ENCODE data around the gene ARHGEF16. TPM values are rescaled to one million over a fixed set of nuclear protein-coding genes. Genes with fewer than 3 reads are reported as not detected.

The ARHGEF16 gene
- total RNA-seq, 2 experiments from 2014 or later, result not detected

DNA sequence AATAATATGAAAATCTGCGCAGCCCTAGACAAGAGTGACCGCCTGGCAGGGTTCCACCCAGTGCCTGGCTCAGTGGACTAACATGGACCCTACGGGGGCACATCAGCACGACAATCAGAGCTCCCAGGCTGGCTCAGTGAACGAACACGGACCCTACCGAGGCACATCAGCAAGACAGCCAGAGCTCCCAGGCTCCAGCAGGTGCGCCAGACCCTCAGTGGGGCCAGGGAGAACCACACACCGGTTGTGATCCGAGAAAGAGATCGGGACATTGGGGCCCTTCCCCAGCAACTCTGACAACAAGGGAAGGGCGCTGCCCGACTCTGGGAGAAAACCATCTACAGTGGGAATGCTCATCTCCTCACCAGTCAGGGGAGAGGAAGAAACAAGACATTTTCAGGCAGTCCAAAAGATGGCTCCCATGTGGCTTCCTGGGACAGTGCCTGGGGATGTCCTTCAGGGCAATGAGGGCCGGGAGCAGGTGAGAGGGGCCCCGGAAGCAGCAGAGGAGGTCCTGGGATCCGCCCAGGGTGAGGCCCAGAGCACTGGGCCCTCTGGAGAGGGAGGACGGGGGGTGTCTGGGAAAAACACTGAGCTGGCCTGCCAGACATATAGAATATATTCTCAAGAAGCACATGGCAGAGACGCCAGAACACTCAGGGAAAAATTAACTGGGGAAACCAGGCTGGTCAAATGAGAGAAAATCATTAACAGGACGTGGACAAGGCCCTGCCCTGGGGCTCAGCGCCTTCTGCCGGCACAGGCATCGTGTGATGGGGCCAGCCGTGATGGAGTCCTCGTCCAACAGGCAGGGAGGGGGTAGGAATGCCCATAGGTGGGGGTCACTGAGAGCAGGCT is 4.8 kb downstream of the ARHGEF16 start:
- Mint-ChIP-seq H3K27ac (no peak overlapping the region), H3K27me3 (peaks cover 9% of the 10 kb centered on the region), H3K36me3 (ENCODE audit: low read depth) (no peaks in the 10 kb centered on the region), H3K9me3 (no peaks in the 10 kb centered on the region), H3K4me3 (no peak overlapping the region), H3K4me1 (peaks cover 7% of the 10 kb centered on the region)
- ChIA-PET CTCF (no interaction called here), POLR2A (no interaction called here)
- DNase-seq, result no peak

DNA sequence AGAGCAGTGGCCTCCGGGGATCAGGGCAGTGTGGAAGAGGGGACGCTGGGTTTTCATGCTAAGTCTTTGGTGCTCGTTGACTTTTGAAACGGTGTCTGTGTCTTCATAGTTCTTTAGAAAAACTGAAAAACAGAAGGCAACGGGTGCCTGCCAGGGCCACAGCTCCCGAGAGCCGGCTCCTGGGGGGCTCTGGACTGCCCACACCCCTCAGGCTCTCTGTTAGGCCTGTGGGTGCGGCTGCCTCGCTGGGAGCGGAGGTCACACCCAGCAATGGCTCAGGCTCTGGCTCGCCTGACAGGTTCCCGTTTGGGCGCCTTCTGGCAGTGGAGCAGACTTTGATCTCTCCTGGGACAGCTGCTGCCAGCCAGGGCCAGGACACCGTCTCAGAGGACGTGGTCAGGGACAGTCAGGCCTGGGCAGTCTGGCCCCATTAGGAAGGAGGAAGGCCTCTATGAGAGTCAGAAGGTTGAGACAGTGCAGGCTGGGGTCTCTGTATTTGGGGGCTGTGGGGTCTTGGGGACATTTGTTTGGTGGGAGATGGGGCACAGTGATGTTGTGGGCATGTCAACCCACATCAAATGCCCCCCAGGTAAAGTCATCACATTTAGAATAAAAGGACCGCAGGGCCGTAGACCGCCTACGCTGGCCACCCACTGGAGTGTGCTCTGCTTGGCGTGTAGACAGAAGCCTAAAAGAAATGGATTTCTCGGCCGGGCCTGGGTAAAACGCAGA is 5.6 kb downstream of the ARHGEF16 start:
- Mint-ChIP-seq H3K27ac (no peak overlapping the region), H3K36me3 (ENCODE audit: low read depth) (no peaks in the 10 kb centered on the region), H3K27me3 (peaks cover 7% of the 10 kb centered on the region), H3K4me3 (no peak overlapping the region), H3K9me3 (no peaks in the 10 kb centered on the region), H3K4me1 (peaks cover 4% of the 10 kb centered on the region)
- CTCF ChIA-PET, result no interaction called here
- no peak for DNase-seq
- POLR2A ChIA-PET, result no interaction called here

DNA sequence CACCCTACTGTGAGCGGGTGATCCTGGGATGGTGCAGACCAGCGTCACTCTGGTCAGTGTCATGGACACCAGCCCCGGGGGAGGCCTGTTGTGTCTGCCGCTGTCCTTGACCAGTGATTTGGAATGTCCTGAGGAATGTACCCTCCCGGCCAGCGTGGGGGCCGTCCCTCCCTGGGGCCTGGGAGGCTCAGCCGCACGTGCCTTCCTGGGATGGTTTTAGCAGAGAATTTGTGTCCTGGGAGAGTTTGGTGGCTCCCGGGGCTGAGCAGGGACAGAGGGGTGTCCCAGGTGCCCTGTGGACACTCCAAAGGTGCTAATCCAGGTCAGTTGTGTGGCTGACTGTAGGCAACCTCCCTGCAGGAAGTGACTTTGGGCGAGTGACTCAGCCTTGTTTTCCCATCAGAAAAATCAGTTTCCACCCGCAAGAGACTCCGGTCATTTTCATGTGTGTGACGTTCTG is 6.2 kb downstream of the ARHGEF16 start:
- H3K36me3 Mint-ChIP-seq (ENCODE audit: low read depth), result no peaks in the 10 kb centered on the region
- H3K4me3 Mint-ChIP-seq, result no peak overlapping the region
- H3K9me3 Mint-ChIP-seq, result no peaks in the 10 kb centered on the region
- CTCF ChIA-PET, result no interaction called here
- H3K27ac Mint-ChIP-seq, result no peak overlapping the region
- H3K4me1 Mint-ChIP-seq, result no peaks in the 10 kb centered on the region
- peaks cover under 1% of the 10 kb centered on the region for H3K27me3 Mint-ChIP-seq
- no peak for DNase-seq
- POLR2A ChIA-PET, result no interaction called here

DNA sequence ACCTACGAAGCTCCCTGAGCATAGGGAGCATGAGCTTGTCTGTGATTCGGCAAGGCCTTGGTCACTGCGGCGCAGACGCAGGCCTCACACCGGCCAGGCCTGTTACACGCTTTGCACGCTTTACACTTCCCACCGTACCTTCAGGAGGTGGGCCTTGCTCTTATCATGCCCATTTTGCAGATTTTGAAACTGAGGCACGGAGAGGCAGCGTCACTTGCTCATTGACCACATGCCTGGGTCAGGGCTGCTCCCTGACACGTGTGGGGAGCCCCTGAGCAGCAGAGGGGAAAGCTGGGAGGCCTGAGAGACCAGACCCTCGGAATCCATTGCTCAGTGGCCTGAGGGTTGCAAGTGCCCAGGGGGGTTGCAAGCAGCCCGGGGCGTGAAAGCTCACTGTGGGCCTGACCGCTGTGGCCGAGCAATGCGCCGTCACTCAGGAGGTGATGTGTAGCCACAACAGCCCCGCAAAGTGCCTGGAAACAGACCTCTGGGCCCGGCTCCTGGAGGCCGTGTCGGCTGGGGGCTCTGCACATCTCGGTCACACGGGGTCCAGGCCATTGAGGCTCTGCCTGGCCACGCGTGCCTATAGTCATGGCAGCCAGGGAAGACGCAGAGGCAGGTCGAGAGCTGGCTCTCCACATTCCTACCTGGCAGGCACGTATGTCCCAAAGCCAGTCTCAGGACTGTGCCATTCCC is 6.9 kb downstream of the ARHGEF16 start:
- Mint-ChIP-seq H3K27me3 (no peaks in the 10 kb centered on the region), H3K4me3 (no peak overlapping the region), H3K4me1 (no peaks in the 10 kb centered on the region), H3K36me3 (ENCODE audit: low read depth) (no peaks in the 10 kb centered on the region), H3K27ac (no peak overlapping the region), H3K9me3 (no peaks in the 10 kb centered on the region)
- CTCF ChIA-PET, result no interaction called here
- POLR2A ChIA-PET, result no interaction called here
- DNase-seq, result no peak

DNA sequence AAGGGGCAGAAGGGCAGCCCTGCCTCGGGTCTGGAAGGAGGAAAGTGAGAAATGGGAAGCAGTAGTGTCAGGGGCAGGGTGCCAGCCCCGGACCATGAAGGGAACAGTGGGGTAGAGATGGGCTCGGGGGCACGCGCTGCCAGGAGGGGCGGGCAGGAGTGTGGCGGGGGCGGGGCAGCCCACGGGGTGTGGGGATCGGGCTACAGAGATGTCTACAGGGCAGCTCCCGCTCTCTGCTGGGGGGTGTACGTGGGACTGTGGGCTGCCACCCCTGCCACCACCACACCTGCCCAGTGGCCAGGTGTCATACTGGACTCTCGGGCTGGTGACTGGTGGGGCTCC is 7.4 kb downstream of the ARHGEF16 start:
- CTCF ChIA-PET, result no interaction called here
- POLR2A ChIA-PET, result no interaction called here
- no peak overlapping the region for H3K4me3 Mint-ChIP-seq
- H3K27me3 Mint-ChIP-seq, result no peaks in the 10 kb centered on the region
- no peak overlapping the region for H3K27ac Mint-ChIP-seq
- DNase-seq, result no peak
- no peaks in the 10 kb centered on the region for H3K9me3 Mint-ChIP-seq
- no peaks in the 10 kb centered on the region for H3K4me1 Mint-ChIP-seq
- no peaks in the 10 kb centered on the region for H3K36me3 Mint-ChIP-seq (ENCODE audit: low read depth)

DNA sequence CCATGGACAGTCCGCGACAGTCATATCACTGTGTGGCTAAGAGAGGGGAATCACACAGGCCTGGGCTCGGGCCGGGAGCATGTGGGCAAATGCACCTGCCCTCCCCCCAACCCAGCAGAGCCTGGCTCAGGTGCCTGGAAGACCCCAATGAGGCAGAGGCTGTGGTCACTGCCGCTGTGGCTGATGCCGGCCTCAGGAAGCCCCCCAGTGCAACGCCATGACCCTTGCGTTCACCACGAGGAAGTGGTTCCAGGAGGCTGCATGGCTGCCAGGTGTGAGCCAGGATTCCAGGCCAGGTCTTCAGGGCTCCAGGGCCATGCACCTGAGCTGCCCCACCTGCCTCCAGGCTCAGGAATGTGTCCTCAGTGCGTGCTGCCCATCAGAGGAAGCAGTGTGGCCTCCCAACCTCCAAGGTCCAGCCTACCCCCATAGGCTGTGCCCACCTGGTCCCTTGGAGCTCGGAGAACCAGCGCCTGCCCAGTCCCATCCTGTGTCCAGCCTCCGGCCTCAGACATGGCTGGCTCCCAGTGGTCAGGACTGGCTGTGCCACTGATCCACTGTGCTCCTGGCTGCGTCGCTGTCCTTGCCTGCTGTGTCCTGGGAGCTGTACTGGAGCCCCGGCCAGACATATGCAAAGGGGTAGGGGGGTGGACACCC is 8.0 kb downstream of the ARHGEF16 start:
- Mint-ChIP-seq H3K9me3 (no peaks in the 10 kb centered on the region), H3K4me3 (no peak overlapping the region), H3K4me1 (no peaks in the 10 kb centered on the region), H3K36me3 (ENCODE audit: low read depth) (no peaks in the 10 kb centered on the region), H3K27me3 (no peaks in the 10 kb centered on the region), H3K27ac (no peak overlapping the region)
- ChIA-PET POLR2A (no interaction called here), CTCF (no interaction called here)
- DNase-seq, result no peak

DNA sequence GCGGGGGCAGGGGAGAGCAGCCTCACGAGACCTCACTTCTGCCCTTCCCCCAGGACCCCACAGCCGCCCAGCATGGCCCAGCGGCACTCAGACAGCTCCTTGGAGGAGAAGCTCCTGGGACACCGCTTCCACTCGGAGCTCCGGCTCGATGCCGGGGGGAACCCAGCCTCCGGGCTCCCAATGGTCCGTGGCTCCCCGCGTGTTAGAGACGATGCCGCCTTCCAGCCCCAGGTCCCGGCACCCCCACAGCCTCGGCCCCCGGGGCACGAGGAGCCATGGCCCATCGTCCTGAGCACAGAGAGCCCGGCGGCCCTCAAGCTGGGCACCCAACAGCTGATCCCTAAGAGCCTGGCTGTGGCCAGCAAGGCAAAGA is 8.5 kb downstream of the ARHGEF16 start:
- Mint-ChIP-seq H3K9me3 (no peaks in the 10 kb centered on the region), H3K36me3 (ENCODE audit: low read depth) (no peaks in the 10 kb centered on the region), H3K27ac (no peak overlapping the region), H3K4me1 (no peaks in the 10 kb centered on the region), H3K27me3 (no peaks in the 10 kb centered on the region), H3K4me3 (no peak overlapping the region)
- ChIA-PET POLR2A (no interaction called here), CTCF (interaction anchor here (0.6 kb wide), 1 partner anchor 154 kb away, joined by 3 read pairs; no protein-coding TSS in a partner anchor)
- DNase-seq, result no peak

DNA sequence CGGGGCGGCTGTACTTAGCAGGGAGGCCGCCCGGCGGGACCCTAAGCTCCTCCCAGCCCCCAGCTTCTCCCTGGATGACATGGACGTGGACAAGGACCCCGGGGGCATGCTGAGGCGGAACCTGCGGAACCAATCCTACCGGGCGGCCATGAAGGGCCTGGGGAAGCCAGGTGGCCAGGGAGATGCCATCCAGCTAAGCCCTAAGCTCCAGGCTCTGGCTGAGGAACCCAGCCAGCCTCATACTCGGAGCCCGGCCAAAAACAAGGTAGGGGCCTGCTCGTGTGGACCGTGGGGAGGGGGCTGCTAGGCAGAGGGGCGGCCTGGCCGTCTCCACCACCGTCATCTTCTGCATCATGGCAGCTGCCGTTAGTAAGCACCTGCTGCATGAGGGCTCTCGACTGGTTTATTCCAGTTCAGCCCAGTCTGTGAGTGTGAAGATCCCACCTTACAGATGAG is 9.0 kb downstream of the ARHGEF16 start:
- no peak overlapping the region for H3K4me3 Mint-ChIP-seq
- no peak for DNase-seq
- H3K9me3 Mint-ChIP-seq, result no peaks in the 10 kb centered on the region
- no peaks in the 10 kb centered on the region for H3K4me1 Mint-ChIP-seq
- POLR2A ChIA-PET, result no interaction called here
- no peaks in the 10 kb centered on the region for H3K36me3 Mint-ChIP-seq (ENCODE audit: low read depth)
- CTCF ChIA-PET, result interaction anchor here (0.6 kb wide), 1 partner anchor 154 kb away, joined by 3 read pairs; no protein-coding TSS in a partner anchor
- H3K27ac Mint-ChIP-seq, result no peak overlapping the region
- H3K27me3 Mint-ChIP-seq, result no peaks in the 10 kb centered on the region

DNA sequence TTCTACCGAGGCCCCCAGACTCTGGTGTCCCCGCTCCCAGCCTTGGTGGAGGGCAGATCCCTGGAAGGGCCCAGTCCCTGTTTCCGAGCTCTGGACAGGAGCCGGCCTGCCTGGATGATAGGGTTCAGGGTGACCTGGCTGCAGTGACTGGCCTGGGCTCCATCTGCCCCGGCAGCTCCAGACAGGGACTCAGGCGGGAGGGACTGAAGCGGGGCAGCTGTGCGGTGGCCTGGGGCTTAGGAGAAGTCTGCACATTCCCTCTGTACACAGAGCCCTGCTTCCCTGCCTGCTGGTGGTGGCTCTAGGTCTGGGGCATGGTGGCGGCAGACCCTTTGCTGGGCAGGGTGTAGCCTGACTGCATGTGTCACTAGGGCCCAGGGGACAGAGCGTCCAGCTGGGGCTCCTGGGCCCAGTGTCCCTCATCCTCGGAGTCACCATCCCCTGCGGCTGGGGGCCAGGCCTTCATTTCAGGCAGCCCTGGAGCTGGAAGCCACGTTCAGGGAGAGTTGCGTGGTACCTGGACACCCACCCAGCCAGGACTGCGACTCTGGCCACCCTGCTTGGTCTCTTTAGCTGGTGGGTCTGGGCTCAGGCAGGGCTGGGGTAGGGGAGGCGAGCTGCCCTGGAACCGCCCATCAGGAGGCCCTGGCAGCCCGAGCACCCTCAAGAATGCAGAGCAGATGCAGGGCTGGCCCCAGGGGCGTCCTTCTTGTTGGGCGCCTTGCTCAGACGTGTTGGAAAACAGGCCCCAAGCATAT is 9.6 kb downstream of the ARHGEF16 start:
- ChIA-PET CTCF (no interaction called here), POLR2A (no interaction called here)
- Mint-ChIP-seq H3K27me3 (no peaks in the 10 kb centered on the region), H3K36me3 (ENCODE audit: low read depth) (no peaks in the 10 kb centered on the region), H3K4me1 (no peaks in the 10 kb centered on the region), H3K4me3 (no peak overlapping the region), H3K27ac (no peak overlapping the region), H3K9me3 (no peaks in the 10 kb centered on the region)
- DNase-seq, result no peak

DNA sequence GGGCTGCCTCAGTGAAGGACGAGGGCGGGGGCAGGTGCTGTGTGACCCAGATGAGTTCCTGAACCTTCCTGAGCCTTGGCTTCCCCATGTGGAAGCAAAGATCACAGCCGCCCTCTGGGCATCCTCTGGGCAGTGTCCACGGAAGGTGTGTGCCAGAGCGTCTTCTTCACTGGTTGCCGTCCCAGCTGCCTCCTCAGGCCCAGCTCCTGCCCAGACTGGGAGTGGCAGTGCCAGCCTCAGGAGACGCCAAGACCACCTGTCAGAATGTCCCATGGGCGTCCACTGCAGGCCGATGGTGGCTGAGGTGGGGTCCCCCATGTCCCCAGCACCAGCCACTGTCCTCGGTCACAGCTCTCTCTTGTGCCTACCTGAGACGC is 10.2 kb downstream of the ARHGEF16 start:
- no peak for DNase-seq
- Mint-ChIP-seq H3K27me3 (no peaks in the 10 kb centered on the region), H3K4me3 (no peak overlapping the region), H3K9me3 (no peaks in the 10 kb centered on the region), H3K27ac (no peak overlapping the region), H3K4me1 (no peaks in the 10 kb centered on the region), H3K36me3 (ENCODE audit: low read depth) (no peaks in the 10 kb centered on the region)
- ChIA-PET CTCF (no interaction called here), POLR2A (no interaction called here)

DNA sequence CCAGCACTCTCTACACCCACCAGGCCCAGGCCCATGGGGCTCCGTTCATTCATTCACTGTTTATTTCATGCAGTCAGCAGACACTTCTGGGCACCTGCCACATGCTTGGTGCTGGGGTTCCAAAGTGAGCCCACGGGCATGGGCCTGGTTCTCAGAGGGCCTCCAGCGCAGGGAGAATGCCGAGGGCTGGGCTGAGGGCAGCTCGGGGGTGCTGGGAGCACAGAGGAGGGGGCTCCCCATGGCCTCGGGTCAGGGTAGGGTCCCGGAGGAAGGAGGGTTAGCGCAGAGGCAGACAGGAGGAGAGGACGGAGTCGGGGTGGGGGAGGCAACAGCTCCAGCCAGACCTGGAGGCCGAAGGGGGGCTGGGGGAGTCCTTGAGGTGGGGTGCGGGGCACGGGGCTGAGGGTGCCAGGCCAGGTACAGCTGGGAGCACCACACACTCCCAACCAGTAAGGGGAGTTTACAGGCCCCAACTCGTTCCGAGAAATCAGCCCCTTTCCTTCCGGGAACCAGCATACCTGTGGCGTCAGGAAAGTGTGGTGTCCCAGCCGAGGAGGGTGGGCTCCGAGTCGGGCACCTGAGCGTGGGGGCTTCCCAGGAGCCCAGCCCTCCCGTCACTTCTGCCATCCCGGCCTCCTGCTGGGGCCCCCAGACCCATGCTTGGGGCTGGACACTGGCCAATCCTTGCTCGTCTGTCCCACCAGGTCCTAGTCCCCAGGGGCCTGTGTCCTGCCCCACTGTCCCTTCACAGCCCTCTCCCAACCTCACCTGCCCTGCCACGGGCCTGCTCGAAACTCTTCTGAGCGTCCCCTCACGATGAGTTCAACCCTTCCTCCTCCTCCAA is 10.8 kb downstream of the ARHGEF16 start:
- Mint-ChIP-seq H3K36me3 (ENCODE audit: low read depth) (no peaks in the 10 kb centered on the region), H3K4me3 (no peak overlapping the region), H3K27ac (no peak overlapping the region), H3K9me3 (no peaks in the 10 kb centered on the region), H3K4me1 (no peaks in the 10 kb centered on the region), H3K27me3 (no peaks in the 10 kb centered on the region)
- POLR2A ChIA-PET, result no interaction called here
- no peak for DNase-seq
- CTCF ChIA-PET, result no interaction called here

DNA sequence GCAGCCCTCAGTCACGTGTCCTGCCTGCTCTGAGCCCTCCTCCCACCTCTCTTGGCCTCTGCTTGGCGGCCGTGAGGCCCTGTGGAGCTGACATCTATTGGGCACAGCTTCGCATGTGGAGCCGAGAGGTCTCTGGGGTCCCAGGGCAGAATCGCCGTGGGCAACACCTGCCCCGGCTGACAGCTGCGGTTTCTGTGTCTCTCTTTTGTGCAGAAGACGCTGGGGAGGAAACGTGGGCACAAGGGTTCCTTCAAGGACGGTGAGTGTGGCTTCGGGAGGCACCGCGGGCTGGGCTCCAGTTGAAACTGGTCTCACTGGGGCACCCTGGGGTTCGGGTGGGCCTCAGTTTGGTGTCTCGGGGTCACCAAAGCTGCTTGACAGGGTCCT is 11.5 kb downstream of the ARHGEF16 start:
- ChIA-PET POLR2A (no interaction called here), CTCF (no interaction called here)
- Mint-ChIP-seq H3K9me3 (no peaks in the 10 kb centered on the region), H3K27me3 (no peaks in the 10 kb centered on the region), H3K4me1 (no peaks in the 10 kb centered on the region), H3K4me3 (no peak overlapping the region), H3K27ac (no peak overlapping the region), H3K36me3 (ENCODE audit: low read depth) (no peaks in the 10 kb centered on the region)
- DNase-seq, result no peak
